Thoracic aorta (tissue), 2 donors: ENCODE data around the gene COPZ1. TPM values are rescaled to one million over a fixed set of nuclear protein-coding genes. Genes with fewer than 3 reads are reported as not detected.

Experiments used
- ATAC-seq: fragments of 150-250 bp; one replicate; pipeline ENCODE4 v1.8.0; 2017; ENCODE audit warnings: low read depth; ENCODE audit not compliant: insufficient number of reproducible peaks, low FRiP score
- DNase-seq: peaks from one replicate; pipeline ENCODE4 v3.0.0-alpha.2; 2020; ENCODE audit warnings: low spot score
- H3K27ac ChIP-seq, 2 donors: fragments of 200-600 bp; sonication (generic); 1 replicate in 1 of 2; 2 replicates in 1 of 2; pipeline ENCODE4 v1.5.1; 2016; ENCODE audit warnings: mild to moderate bottlenecking in 2 of 2, moderate library complexity in 2 of 2
- H3K27me3 ChIP-seq: fragments of 200-600 bp; sonication (generic); replicated peaks from 2 replicates; pipeline ENCODE4 v1.6.0; 2016; ENCODE audit warnings: mild to moderate bottlenecking; ENCODE audit not compliant: insufficient read depth
- H3K36me3 ChIP-seq: fragments of 200-600 bp; sonication (generic); one replicate; pipeline ENCODE4 v1.5.1; 2016
- H3K4me1 ChIP-seq, 2 donors: fragments of 200-600 bp; sonication (generic); 1 replicate in 1 of 2; 2 replicates in 1 of 2; pipeline versions ENCODE4 v1.5.1 to v1.6.0; 2016; ENCODE audit warnings: low read depth in 2 of 2, mild to moderate bottlenecking in 1 of 2; ENCODE audit not compliant: control insufficient read depth in 1 of 2
- H3K4me3 ChIP-seq: fragments of 200-600 bp; sonication (generic); 2 replicates; pipeline ENCODE4 v1.5.1; 2016; ENCODE audit warnings: mild to moderate bottlenecking
- H3K9me3 ChIP-seq: fragments of 200-600 bp; sonication (generic); 2 replicates; pipeline ENCODE4 v1.5.1; 2016
- CTCF ChIP-seq: fragments of 200-600 bp; sonication (generic); IDR thresholded peaks from one replicate; pipeline ENCODE4 v1.5.1; 2019; ENCODE audit warnings: antibody characterized with exemption
- total RNA-seq, 2 donors: library from RNA; depleted of rRNA; stranded (reverse); fragments of >200 nt; gene quantifications; one replicate each; pipeline versions ENCODE4 v1.1.0 to v1.2.3, GENCODE V29; 2016

COPZ1 gene
- total RNA-seq, 2 donors from 2014 or later, result 38.7 to 59.4 TPM

GRCh38 chr12:54341378-54342300 is 16.7 kb downstream of the COPZ1 start:
- no peak for TF ChIP-seq CTCF
- Histone ChIP-seq H3K36me3 (peaks cover 45% of the 10 kb centered on the region), H3K27ac (no peak overlapping the region), H3K9me3 (no peaks in the 10 kb centered on the region), H3K27me3 (no peaks in the 10 kb centered on the region), H3K4me3 (no peak overlapping the region), H3K4me1 (peaks cover 22 to 33% of the 10 kb centered on the region in 2 donors)
- ATAC-seq (no peak), DNase-seq (no peak)

- no peak for TF ChIP-seq CTCF
- DNase-seq (no peak), ATAC-seq (no peak)
- peaks cover 8 to 19% of the 10 kb centered on the region in 2 donors for H3K4me1 ChIP-seq
- peaks cover 50% of the 10 kb centered on the region for H3K36me3 ChIP-seq
- no peak overlapping the region for H3K4me3 ChIP-seq
- no peaks in the 10 kb centered on the region for H3K9me3 ChIP-seq
- H3K27me3 ChIP-seq, result no peaks in the 10 kb centered on the region
- no peak overlapping the region for H3K27ac ChIP-seq
These were observed 24.1 kb downstream of the COPZ1 start for GRCh38 chr12:54349036-54349435.

- no peak for TF ChIP-seq CTCF
- H3K9me3 ChIP-seq, result no peaks in the 10 kb centered on the region
- no peak overlapping the region for H3K27ac ChIP-seq
- H3K4me1 ChIP-seq, result peaks cover 8 to 19% of the 10 kb centered on the region in 2 donors
- no peak for ATAC-seq
- peaks cover 46% of the 10 kb centered on the region for H3K36me3 ChIP-seq
- H3K4me3 ChIP-seq, result no peak overlapping the region
- DNase-seq, result no peak
- H3K27me3 ChIP-seq, result no peaks in the 10 kb centered on the region
These were observed 24.7 kb downstream of the COPZ1 start for GRCh38 chr12:54349679-54350078.

- DNase-seq (no peak), ATAC-seq (no peak)
- Histone ChIP-seq H3K9me3 (no peaks in the 10 kb centered on the region), H3K27me3 (no peaks in the 10 kb centered on the region), H3K4me1 (peaks cover 8 to 19% of the 10 kb centered on the region in 2 donors), H3K4me3 (no peak overlapping the region), H3K36me3 (peaks cover 39% of the 10 kb centered on the region), H3K27ac (no peak overlapping the region)
- no peak for TF ChIP-seq CTCF
These were observed 25.8 kb downstream of the COPZ1 start for GRCh38 chr12:54350743-54351142.

- TF ChIP-seq CTCF, result no peak
- H3K27ac ChIP-seq, result no peak overlapping the region
- no peaks in the 10 kb centered on the region for H3K9me3 ChIP-seq
- H3K4me1 ChIP-seq, result peaks cover 8 to 19% of the 10 kb centered on the region in 2 donors
- no peak overlapping the region for H3K4me3 ChIP-seq
- peaks cover 39% of the 10 kb centered on the region for H3K36me3 ChIP-seq
- no peaks in the 10 kb centered on the region for H3K27me3 ChIP-seq
- DNase-seq, result no peak
- ATAC-seq, result no peak
These were observed 26.4 kb downstream of the COPZ1 start for GRCh38 chr12:54351341-54351740.
